GM18951 (cell line): ENCODE measurements around the gene SDK2.

Source experiments
- POLR2A ChIP-seq: IDR thresholded peaks from 4 replicates; pipeline ENCODE4 v1.6.1; 2011; ENCODE audit warnings: mild to moderate bottlenecking; ENCODE audit not compliant: insufficient read length, insufficient read depth; ENCODE audit errors: extremely low read depth
- in situ Hi-C: fragments of 300-500 bp; cut with MboI; formaldehyde crosslinking; loops from one replicate; pipeline ENCODE4 v1.12.0; 2022; ENCODE audit warnings: low sequenced_read_pairs, mixed read lengths, inconsistent platforms; ENCODE audit not compliant: unreplicated experiment

Gene SDK2

GRCh38 chr17:73293031-73293430, 351.2 kb downstream of the SDK2 start:
- in situ Hi-C loops = no loop called here
- no peak for TF ChIP-seq POLR2A

GRCh38 chr17:73292031-73292531, 352.2 kb downstream of the SDK2 start:
- TF ChIP-seq POLR2A = no peak
- in situ Hi-C loops = no loop called here

GRCh38 chr17:73291260-73291801, 352.9 kb downstream of the SDK2 start:
- TF ChIP-seq POLR2A = no peak
- in situ Hi-C loops = no loop called here

GRCh38 chr17:73290399-73291259, 353.6 kb downstream of the SDK2 start:
- no peak for TF ChIP-seq POLR2A
- in situ Hi-C loops = no loop called here

GRCh38 chr17:73289549-73290254, 354.5 kb downstream of the SDK2 start:
- no peak for TF ChIP-seq POLR2A
- in situ Hi-C loops = no loop called here

- no peak for TF ChIP-seq POLR2A
Observed at GRCh38 chr17:73288534-73289302, 355.5 kb downstream of the SDK2 start.

GRCh38 chr17:73286863-73287296, 357.4 kb downstream of the SDK2 start:
- in situ Hi-C loops = no loop called here
- TF ChIP-seq POLR2A = no peak

More at GRCh38 chr17:73288534-73289302, 355.5 kb downstream of the SDK2 start:
- in situ Hi-C loops = no loop called here

GRCh38 chr17:73285916-73286862, 358.1 kb downstream of the SDK2 start:
- no peak for TF ChIP-seq POLR2A
- in situ Hi-C loops = no loop called here

- no peak for TF ChIP-seq POLR2A
- in situ Hi-C loops = no loop called here
Observed at GRCh38 chr17:73285603-73285908, 358.7 kb downstream of the SDK2 start.

GRCh38 chr17:73284906-73285602, 359.2 kb downstream of the SDK2 start:
- TF ChIP-seq POLR2A = no peak
- in situ Hi-C loops = no loop called here
